ENCODE results near the gene KIF20B.

- no peak for TF ChIP-seq EP300 (IDR thresholded peaks at IDR 0.05)
- no peak for TF ChIP-seq POLR2A (IDR thresholded peaks at IDR 0.05)
- no peak for TF ChIP-seq POLR2AphosphoS5 (IDR thresholded peaks at IDR 0.05)
Measured at GRCh38 chr10:89679986-89680385, 21.4 kb upstream of the KIF20B start.
